Measurements from ENCODE around the gene SH2B3.

The SH2B3 gene

GRCh38 chr12:111412007-111412829 is 6.5 kb downstream of the SH2B3 start:
- Histone ChIP-seq H3K4me3 (IDR thresholded peaks at IDR 0.05; ENCODE audit: insufficient read depth, low read depth, low read length) (no peak overlapping the region), H4K20me1 (ENCODE audit: insufficient read depth) (no peaks in the 10 kb centered on the region), H3K36me3 (ENCODE audit: insufficient read depth) (no peaks in the 10 kb centered on the region), H3K4me1 (ENCODE audit: low read depth, poor library complexity, severe bottlenecking) (peaks cover 47% of the 10 kb centered on the region), H3K79me2 (ENCODE audit: insufficient read depth, low read depth) (peaks cover 50% of the 10 kb centered on the region), H2AFZ (ENCODE audit: low read depth) (no peak overlapping the region), H3K27ac (no peak overlapping the region), H3K4me2 (no peak overlapping the region), H3K9ac (no peak overlapping the region), H3K27me3 (ENCODE audit: insufficient read depth, low read depth) (no peaks in the 10 kb centered on the region)
- TF ChIP-seq CTCF (conservative IDR thresholded peaks at IDR 0.05; ENCODE audit: low read depth, low read length): no peak

GRCh38 chr12:111412830-111413441 is 7.2 kb downstream of the SH2B3 start:
- no peak overlapping the region for H2AFZ ChIP-seq (ENCODE audit: low read depth)
- no peak overlapping the region for H3K9ac ChIP-seq
- no peak overlapping the region for H3K27ac ChIP-seq
- TF ChIP-seq CTCF (conservative IDR thresholded peaks at IDR 0.05; ENCODE audit: low read depth, low read length): no peak
- H3K36me3 ChIP-seq (ENCODE audit: insufficient read depth): no peaks in the 10 kb centered on the region
- H3K4me1 ChIP-seq (ENCODE audit: low read depth, poor library complexity, severe bottlenecking): peaks cover 41% of the 10 kb centered on the region
- peaks cover 42% of the 10 kb centered on the region for H3K79me2 ChIP-seq (ENCODE audit: insufficient read depth, low read depth)
- H4K20me1 ChIP-seq (ENCODE audit: insufficient read depth): no peaks in the 10 kb centered on the region
- H3K4me3 ChIP-seq (IDR thresholded peaks at IDR 0.05; ENCODE audit: insufficient read depth, low read depth, low read length): no peak overlapping the region
- H3K27me3 ChIP-seq (ENCODE audit: insufficient read depth, low read depth): no peaks in the 10 kb centered on the region
- no peak overlapping the region for H3K4me2 ChIP-seq

GRCh38 chr12:111413442-111414086 is 7.8 kb downstream of the SH2B3 start:
- H2AFZ ChIP-seq (ENCODE audit: low read depth): no peak overlapping the region
- no peaks in the 10 kb centered on the region for H4K20me1 ChIP-seq (ENCODE audit: insufficient read depth)
- H3K36me3 ChIP-seq (ENCODE audit: insufficient read depth): no peaks in the 10 kb centered on the region
- H3K79me2 ChIP-seq (ENCODE audit: insufficient read depth, low read depth): peaks cover 36% of the 10 kb centered on the region
- no peak overlapping the region for H3K27ac ChIP-seq
- H3K27me3 ChIP-seq (ENCODE audit: insufficient read depth, low read depth): no peaks in the 10 kb centered on the region
- no peak overlapping the region for H3K9ac ChIP-seq
- no peak overlapping the region for H3K4me2 ChIP-seq
- TF ChIP-seq CTCF (conservative IDR thresholded peaks at IDR 0.05; ENCODE audit: low read depth, low read length): no peak
- peaks cover 35% of the 10 kb centered on the region for H3K4me1 ChIP-seq (ENCODE audit: low read depth, poor library complexity, severe bottlenecking)
- no peak overlapping the region for H3K4me3 ChIP-seq (IDR thresholded peaks at IDR 0.05; ENCODE audit: insufficient read depth, low read depth, low read length)

- peaks cover 24% of the 10 kb centered on the region; the same call in 1 of the 2 replicates for H3K79me2 ChIP-seq (ENCODE audit: insufficient read depth, low read depth)
- H3K27ac ChIP-seq: no peak overlapping the region
- no peak for TF ChIP-seq CTCF (conservative IDR thresholded peaks at IDR 0.05; ENCODE audit: low read depth, low read length)
- no peaks in the 10 kb centered on the region for H3K27me3 ChIP-seq (ENCODE audit: insufficient read depth, low read depth)
- H3K4me1 ChIP-seq (ENCODE audit: low read depth, poor library complexity, severe bottlenecking): peaks cover 24% of the 10 kb centered on the region
- no peak overlapping the region for H3K9ac ChIP-seq
- no peaks in the 10 kb centered on the region for H3K36me3 ChIP-seq (ENCODE audit: insufficient read depth)
- H3K4me3 ChIP-seq (IDR thresholded peaks at IDR 0.05; ENCODE audit: insufficient read depth, low read depth, low read length): no peak overlapping the region
- H3K4me2 ChIP-seq: no peak overlapping the region
- H2AFZ ChIP-seq (ENCODE audit: low read depth): no peak overlapping the region
- H4K20me1 ChIP-seq (ENCODE audit: insufficient read depth): no peaks in the 10 kb centered on the region
Observed at GRCh38 chr12:111414711-111415252, 9.1 kb downstream of the SH2B3 start.

Data from KMS-11 (cell line).